HG03342 (cell line): ENCODE results near the gene VPS13C.
"Not testable (repeated sequence)": the region's sequence is repeated elsewhere in the genome, so short reads cannot be mapped to it uniquely, and the experiment has no call there.

ENCODE experiments used
- ATAC-seq: cut with Tn5 transposase; IDR thresholded peaks from one replicate; pipeline ENCODE4 v1.9.1; 2021; ENCODE audit warnings: mild to moderate bottlenecking, moderate library complexity; ENCODE audit not compliant: unreplicated experiment

Gene VPS13C

GRCh38 chr15:62071711-62072308 is 11.6 kb upstream of the VPS13C start:
- ATAC-seq: no peak

GRCh38 chr15:62069551-62069950 is 9.3 kb upstream of the VPS13C start:
- ATAC-seq: no peak

- no peak for ATAC-seq
Measured at GRCh38 chr15:62068810-62069167, 8.5 kb upstream of the VPS13C start.

DNA sequence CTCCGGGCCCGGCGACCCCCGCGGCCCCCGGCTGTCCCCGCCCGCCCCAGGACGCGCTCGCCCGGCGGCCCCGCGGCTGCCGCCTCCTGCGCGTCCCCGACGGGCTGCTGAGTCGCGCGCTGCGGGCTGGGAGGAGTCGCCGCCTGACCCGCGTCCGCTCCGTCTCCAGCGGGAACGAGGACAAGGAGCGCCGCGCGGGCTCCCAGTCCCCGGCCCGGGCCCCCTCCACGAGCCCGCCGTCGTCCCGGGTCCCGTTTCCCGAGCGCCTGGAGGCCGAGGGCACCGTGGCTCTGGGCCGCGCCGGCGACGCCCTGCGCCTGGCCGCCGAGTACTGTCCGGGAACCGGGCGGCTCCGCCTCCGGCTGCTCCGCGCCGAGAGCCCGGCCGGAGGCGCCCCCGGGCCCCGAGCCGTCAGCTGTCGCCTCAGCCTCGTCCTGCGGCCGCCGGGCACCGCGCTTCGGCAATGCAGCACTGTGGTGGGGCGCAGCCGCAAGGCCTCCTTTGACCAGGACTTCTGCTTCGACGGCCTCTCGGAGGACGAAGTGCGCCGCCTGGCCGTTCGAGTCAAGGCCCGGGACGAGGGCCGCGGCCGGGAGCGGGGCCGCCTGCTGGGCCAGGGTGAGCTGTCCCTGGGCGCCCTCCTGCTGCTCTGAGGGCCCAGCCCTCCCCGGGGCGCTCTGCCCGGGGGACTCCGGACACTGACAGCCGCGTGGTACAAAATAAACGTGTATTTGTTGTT is 8.0 kb upstream of the VPS13C start:
- peak; percentile 21 for ATAC-seq

DNA sequence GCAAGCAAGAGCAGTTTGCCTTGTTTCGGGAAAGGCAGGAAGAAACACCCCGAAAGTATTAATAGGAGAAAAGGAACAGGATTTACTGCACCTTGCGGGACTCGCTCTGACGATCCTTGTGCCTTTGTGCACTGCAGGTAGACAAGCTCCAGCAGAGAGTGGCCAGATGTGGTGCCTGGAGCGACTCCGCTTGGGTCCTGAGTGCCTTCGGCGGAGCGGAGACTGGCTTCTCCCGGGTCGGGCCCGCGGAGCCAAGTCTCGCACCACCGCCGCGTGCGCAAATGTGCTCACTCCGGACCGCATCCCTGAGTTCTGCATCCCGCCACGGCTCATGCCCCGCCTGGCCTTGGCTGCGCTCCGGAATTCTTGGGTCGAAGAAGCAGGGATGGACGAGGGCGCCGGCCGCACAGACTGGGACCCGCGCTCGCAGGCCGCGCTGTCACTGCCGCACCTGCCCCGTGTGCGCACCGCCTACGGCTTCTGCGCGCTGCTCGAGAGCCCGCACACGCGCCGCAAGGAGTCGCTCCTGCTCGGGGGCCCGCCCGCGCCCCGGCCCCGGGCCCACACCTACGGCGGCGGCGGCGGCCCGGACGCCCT is 7.3 kb upstream of the VPS13C start:
- peak; percentile 38 for ATAC-seq

DNA sequence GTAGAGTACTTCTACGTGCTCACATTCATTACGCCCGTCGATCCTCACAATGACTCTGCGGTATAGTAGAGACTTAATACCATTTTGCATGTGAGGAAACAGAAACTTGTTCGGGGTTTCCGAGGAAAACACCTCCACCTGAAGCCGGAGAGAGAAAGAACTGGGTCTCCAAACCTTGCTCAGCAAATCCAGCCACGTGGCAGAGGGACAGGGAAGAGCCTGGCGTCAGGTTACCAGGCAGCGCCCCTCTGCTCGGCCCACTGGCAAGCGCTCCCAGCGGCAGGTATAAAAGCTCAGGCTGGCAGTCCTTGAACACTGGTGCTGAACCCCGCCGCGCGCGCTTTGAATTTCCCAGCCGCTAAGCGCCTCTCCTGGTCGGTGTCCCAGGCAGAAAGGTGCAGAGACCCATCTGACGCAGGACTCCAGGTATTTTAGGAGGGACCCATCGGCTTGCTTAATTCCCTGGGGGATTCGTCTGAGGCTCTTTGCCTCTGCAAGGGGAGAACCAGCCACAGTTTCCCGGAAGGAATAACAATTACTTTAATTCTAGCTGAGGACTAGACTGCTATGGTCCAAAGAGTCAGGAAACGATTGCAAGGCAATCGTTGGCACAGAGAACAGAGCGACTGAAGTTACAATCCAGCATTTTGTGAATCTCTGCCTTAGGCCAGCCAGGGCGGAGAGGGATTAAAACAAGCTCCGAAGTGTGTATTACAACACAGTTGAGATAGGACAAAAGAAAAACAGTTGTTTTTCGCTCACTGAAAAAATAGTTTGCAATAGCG is 6.6 kb upstream of the VPS13C start, which contains the start of gene C2CD4A:
Gene C2CD4A (plus strand): TSS at position 315 of the 785 bp plus-strand sequence. CDS start 637 bp downstream, outside the sequence.
- ATAC-seq: peak; percentile 42

DNA sequence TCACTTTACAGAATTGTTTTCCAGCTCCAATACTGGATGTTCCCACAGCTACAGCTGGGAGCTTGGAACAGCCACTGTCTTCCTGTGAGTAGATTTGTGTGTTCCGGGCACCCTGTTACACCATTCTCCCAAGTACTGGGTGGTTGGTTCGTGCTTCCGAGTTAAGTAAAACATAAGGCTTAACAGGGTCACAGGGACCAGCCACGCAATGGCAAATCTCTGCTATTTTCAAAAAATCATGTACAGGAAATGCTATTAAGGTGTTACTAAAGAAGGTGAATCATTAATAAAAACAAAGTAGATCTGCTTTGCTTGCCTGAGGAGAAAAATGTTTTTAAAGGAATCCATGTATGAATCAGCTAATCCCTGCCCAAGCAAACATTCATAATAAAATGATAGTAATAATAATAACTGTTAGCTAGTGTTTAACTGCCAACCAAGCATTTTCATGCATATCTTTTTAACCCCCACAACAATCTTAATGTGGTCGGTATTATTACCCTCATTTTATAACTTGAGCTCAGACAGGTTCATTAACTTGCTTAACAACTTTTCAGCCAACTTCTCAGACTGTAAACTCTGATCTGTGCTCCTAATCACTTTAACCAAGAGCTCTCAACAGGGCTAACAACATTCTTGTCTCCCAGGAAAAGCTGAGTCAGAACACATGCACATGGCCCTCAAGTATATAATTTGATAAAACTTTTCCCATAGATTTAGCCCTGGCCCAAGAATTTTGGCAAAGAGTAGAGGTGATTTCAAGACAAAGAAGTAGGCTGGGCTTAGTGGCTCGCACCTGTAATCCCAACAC is 3.8 kb upstream of the VPS13C start:
- no peak for ATAC-seq

DNA sequence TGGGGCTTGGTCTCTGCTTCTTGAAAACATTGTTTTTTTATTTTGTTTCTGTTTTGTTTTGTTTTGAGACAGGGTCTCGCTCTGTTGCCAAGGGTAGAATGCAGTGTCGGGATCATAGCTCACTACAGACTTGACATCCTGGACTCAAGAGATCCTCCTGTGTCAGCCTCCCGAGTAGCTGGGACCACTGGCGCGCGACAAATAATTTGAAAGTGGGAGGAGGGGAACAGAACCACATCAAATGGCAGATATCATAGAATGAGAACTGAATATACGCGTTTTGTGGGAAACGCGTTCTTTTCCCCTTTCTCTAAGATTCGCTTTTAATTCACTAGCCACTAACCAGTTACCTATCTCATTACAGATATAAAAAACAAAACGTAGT is 641 bp upstream of the VPS13C start:
- no peak for ATAC-seq

DNA sequence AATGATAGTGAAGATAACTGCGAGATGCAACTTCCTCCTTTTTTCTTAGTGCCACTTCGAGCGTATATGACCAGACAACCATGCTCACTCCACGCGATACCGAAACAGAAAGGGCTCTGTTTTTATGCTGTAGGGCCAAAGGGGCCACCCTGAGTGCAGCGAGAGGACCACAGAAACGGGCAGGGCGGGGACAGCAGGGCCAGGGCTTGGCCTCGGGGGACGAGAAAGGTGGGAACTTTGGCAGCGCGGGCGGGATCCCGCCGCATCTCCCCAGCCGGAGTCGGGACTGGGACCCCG is 483 bp downstream of the VPS13C start:
- peak; percentile 73 for ATAC-seq

DNA sequence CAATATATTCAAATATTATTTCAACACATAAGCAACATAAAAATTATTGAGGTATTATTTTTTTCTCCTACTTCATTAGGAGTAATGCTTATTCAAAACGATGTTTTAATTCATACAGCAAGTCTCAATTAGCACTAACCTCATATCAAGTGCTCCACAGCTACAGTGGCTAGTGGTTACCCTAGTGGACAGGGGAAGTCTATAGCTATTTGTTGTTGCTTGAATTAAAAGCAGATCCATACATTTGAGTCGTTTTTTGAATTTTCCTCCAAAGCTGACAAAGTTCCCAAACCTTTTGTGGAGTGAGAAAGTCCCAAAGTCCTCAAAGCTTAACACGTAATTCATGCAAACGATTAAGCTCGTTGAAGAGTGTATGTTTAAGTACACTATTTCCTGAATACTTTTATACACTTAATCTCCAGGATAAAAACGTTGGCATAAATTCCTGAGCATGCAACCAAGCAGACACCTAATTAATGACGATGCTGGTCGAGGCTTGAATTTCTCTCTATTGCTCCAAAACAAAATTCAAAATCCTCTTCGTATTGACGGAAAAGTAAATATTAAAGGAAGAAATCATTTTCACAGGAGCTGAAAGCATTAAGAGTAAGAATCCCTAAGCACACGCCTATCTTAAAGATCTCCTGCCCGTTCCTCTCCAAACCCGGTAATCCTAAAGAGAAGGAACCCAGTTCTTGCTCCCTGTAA is 985 bp downstream of the VPS13C start:
- no peak for ATAC-seq

DNA sequence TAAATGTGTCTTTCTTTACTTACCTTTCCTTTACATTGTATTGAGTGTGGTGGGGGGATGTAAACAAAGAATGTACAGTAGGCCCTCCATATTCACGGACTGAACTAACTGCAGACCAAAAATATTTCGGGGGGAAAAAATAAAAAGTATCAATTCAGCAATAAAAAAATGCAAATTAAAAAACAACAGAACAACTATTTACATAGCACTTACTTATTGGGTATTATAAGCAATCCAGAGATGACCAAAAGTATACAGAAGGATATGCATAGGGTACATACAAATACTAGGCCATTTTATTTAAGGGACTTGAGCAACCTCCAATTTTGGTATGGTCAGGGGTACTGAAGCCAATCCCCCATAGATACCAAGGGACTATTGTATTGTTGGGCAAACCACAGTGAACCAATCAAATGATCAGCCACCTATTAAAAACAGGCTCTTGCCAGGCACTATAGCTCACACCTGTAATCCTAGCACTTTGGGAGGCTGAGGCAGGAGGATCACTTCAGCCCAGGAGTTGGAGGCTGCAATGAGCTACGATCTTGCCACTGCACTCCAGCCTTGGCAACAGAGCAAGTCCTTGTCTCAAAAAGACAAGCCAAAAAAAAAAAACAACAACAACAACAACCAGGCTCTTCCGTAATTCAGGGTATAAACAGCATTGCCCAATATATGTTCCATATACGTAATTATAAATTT is 1.8 kb downstream of the VPS13C start:
- no peak for ATAC-seq

DNA sequence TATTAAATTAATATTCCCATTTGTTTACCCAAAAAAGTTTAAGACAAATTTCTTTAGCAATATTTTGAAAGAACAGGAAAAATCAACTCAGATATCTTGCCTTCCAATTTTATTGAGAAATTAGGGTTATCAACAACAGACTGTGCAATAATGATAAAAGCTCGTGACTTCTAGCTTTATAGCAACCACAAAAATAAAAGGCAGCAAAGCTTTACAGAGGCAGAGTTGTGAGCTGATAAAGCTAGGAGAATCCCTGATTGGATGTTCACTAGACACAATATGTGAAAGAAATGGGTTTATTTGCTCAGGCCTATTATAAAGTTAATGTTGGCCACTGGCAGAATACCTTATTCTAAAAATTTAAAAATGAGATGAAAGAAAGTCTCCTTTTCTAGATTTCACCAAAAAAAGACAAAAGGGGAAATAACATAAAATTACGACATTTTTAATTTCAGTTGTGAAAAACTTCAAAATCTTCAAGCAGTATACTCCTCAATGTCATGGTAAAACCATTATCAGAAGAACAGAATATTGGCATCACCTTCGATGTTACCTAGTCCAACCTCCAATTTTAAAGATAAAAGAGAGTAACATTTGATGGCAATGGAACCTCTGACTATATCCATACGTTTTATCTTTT is 2.8 kb downstream of the VPS13C start:
- no peak for ATAC-seq

- ATAC-seq: no peak
Measured at GRCh38 chr15:62054979-62055378, 5.3 kb downstream of the VPS13C start.

GRCh38 chr15:62053439-62054085 is 6.7 kb downstream of the VPS13C start:
- ATAC-seq: no peak

DNA sequence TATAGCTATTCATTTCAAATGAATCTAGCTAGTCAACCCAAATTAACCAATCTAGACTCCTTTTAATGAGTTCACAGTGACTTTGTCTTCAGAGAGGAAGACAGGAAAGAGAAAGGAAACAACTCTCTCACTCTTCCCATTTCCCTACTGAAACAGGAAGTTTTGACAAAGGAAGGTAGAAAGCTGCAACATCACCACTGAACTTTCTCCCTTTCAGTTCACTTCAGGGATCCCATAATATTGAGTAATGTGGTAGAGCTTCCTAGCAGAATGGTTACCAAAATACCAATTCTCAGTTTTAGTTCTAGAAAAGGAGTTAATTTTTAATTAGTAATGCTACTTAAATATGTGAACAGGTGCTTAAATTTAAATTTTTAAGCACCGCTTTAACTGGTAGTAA is 7.5 kb downstream of the VPS13C start:
- ATAC-seq: no peak

- ATAC-seq: no peak
Measured at GRCh38 chr15:62051166-62051565, 9.1 kb downstream of the VPS13C start.

- ATAC-seq: no peak
Measured at GRCh38 chr15:62050115-62050514, 10.1 kb downstream of the VPS13C start.

DNA sequence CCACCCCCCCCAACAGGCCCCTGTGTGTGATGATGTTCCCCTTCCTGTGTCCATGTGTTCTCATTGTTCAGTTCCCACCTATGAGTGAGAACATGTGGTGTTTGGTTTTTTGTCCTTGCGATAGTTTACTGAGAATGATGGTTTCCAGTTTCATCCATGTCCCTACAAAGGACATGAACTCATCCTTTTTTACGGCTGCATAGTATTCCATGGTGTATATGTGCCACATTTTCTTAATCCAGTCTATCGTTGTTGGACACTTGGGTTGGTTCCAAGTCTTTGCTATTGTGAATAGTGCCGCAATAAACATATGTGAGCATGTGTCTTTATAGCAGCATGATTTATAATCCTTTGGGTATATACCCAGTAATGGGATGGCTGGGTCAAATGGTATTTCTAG is 12.0 kb downstream of the VPS13C start:
- not testable (repeated sequence) for ATAC-seq
